GM12891 (cell line): ENCODE measurements around the gene UBR2.
"Not testable (repeated sequence)": the region's sequence is repeated elsewhere in the genome, so short reads cannot be mapped to it uniquely, and the experiment has no call there.

Experiments
- DNase-seq: peaks from one replicate; pipeline ENCODE4 v3.0.0; 2011; ENCODE audit warnings: low spot score; ENCODE audit not compliant: insufficient read length
- FAIRE-seq: peaks from 2 replicates; lab custom pipeline; 2011; peaks lifted over from hg19 to GRCh38; lab: Jason Lieb, UNC
- PAX5 ChIP-seq: IDR thresholded peaks from 2 replicates; pipeline ENCODE4 v1.6.1; 2011; ENCODE audit warnings: low read length, moderate library complexity, mild to moderate bottlenecking; ENCODE audit not compliant: insufficient read depth, severe bottlenecking
- POLR2A ChIP-seq: IDR thresholded peaks from 2 replicates; pipeline ENCODE4 v1.6.1; 2011; ENCODE audit warnings: low read depth, low read length, control low read depth
- POLR2AphosphoS5 ChIP-seq: IDR thresholded peaks from 2 replicates; pipeline ENCODE4 v1.6.1; 2011; ENCODE audit warnings: low read depth, low read length, control low read depth
- POU2F2 ChIP-seq: IDR thresholded peaks from 2 replicates; pipeline ENCODE4 v1.6.1; 2011; ENCODE audit warnings: low read depth, mild to moderate bottlenecking, control low read depth, low read length, moderate library complexity
- SPI1 ChIP-seq: IDR thresholded peaks from 2 replicates; pipeline ENCODE4 v1.6.1; 2011; ENCODE audit warnings: low read depth, low read length, control low read depth
- TAF1 ChIP-seq: IDR thresholded peaks from 2 replicates; pipeline ENCODE4 v1.6.1; 2011; ENCODE audit warnings: low read depth, low read length, control low read depth

UBR2 gene

GRCh38 chr6:42644211-42644610 is 80.4 kb downstream of the UBR2 start:
- FAIRE-seq (no peak), DNase-seq (no peak)
- TF ChIP-seq POLR2A (no peak), TAF1 (no peak), POU2F2 (no peak), PAX5 (no peak)

- TF ChIP-seq SPI1, result no peak
- DNase-seq (no peak), FAIRE-seq (peak; percentile 69)
Observed at GRCh38 chr6:42652024-42652746, 88.4 kb downstream of the UBR2 start.

- no peak for FAIRE-seq
- TF ChIP-seq PAX5 (no peak), POU2F2 (no peak), TAF1 (no peak), POLR2A (no peak), SPI1 (no peak), POLR2AphosphoS5 (no peak)
- DNase-seq, result no peak
Observed at GRCh38 chr6:42653851-42654250, 90.0 kb downstream of the UBR2 start.

GRCh38 chr6:42659806-42660205 is 96.0 kb downstream of the UBR2 start:
- no peak for TF ChIP-seq POU2F2
- TF ChIP-seq POLR2A, result no peak
- TF ChIP-seq POLR2AphosphoS5, result no peak
- no peak for TF ChIP-seq SPI1
- no peak for DNase-seq
- FAIRE-seq, result no peak

- FAIRE-seq (peak; percentile 85), DNase-seq (peak; percentile 14)
- TF ChIP-seq TAF1 (no peak), POLR2AphosphoS5 (no peak), POU2F2 (no peak), SPI1 (no peak), POLR2A (no peak), PAX5 (no peak)
Observed at GRCh38 chr6:42661540-42662153, 97.8 kb downstream of the UBR2 start.

GRCh38 chr6:42664718-42665117 is 100.9 kb downstream of the UBR2 start:
- DNase-seq, result no peak
- FAIRE-seq, result no peak
- TF ChIP-seq PAX5, result no peak
- TF ChIP-seq POLR2A, result no peak
- no peak for TF ChIP-seq TAF1
- no peak for TF ChIP-seq SPI1
- no peak for TF ChIP-seq POLR2AphosphoS5
- no peak for TF ChIP-seq POU2F2

- FAIRE-seq, DNase-seq: not testable (repeated sequence)
Observed at GRCh38 chr6:42674368-42674767, 110.5 kb downstream of the UBR2 start.

- FAIRE-seq (no peak), DNase-seq (no peak)
- no peak for TF ChIP-seq POLR2A
- no peak for TF ChIP-seq PAX5
- no peak for TF ChIP-seq POU2F2
- TF ChIP-seq SPI1, result no peak
- TF ChIP-seq POLR2AphosphoS5, result no peak
- no peak for TF ChIP-seq TAF1
Observed at GRCh38 chr6:42674780-42675179, 111.0 kb downstream of the UBR2 start.

GRCh38 chr6:42679358-42679757 is 115.5 kb downstream of the UBR2 start:
- FAIRE-seq (no peak), DNase-seq (no peak)
- no peak for TF ChIP-seq POU2F2
- no peak for TF ChIP-seq POLR2A
- TF ChIP-seq PAX5, result no peak
- TF ChIP-seq TAF1, result no peak
- TF ChIP-seq SPI1, result no peak
- no peak for TF ChIP-seq POLR2AphosphoS5

GRCh38 chr6:42688281-42688680 is 124.5 kb downstream of the UBR2 start:
- TF ChIP-seq POLR2AphosphoS5 (no peak), POU2F2 (no peak), POLR2A (no peak), PAX5 (no peak), SPI1 (no peak), TAF1 (no peak)
- no peak for FAIRE-seq
- no peak for DNase-seq
